ENCODE results near the gene KCTD11.
A peak's percentile ranks its signal among the peaks of the same experiment; 100 is the strongest.

Gene KCTD11

DNA sequence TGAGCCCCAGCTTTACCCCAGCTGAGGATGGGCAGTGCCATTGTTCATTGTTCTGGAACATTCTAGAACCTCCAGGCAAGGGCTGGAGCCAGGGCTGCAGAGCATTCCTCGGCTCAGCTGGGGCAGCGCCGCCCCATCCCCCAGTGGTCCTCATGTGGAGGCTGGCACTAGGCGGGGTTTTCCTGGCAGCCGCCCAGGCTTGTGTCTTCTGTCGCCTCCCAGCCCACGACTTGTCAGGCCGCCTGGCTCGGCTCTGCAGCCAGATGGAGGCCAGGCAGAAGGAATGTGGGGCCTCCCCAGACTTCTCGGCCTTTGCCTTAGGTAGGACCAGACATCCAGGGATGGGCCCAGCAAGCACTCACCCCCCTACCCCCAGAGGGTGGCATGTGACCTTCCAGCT lies 3.1 kb downstream of the KCTD11 start, which contains the start of gene TMEM95:
TSS of gene TMEM95 (plus strand) at position 104 of the 400 bp plus-strand sequence. CDS start at position 153, 49 bp downstream.
- Histone ChIP-seq H4K20me1 (ENCODE audit: insufficient read depth, low read length) (no peaks in the 10 kb centered on the region), H3K27ac (ENCODE audit: low read length) (no peak within 1 kb of the TSS), H2AFZ (ENCODE audit: low read depth, low read length) (no peak within 1 kb of the TSS), H3K36me3 (replicated peaks; ENCODE audit: low read depth, low read length) (no peaks in the 10 kb centered on the region), H3K4me2 (ENCODE audit: low read length) (no peak within 1 kb of the TSS), H3K9ac (ENCODE audit: low read length) (no peak within 1 kb of the TSS), H3K4me1 (ENCODE audit: low read length) (peaks cover 11% of the 10 kb centered on the region), H3K9me3 (ENCODE audit: insufficient read depth, low read length) (no peaks in the 10 kb centered on the region), H3K79me2 (ENCODE audit: low read length) (no peaks in the 10 kb centered on the region), H3K27me3 (ENCODE audit: low read depth, low read length) (no peaks in the 10 kb centered on the region), H3K4me3 (ENCODE audit: low read length) (no peak within 1 kb of the TSS)
- TF ChIP-seq, protein P1, sequence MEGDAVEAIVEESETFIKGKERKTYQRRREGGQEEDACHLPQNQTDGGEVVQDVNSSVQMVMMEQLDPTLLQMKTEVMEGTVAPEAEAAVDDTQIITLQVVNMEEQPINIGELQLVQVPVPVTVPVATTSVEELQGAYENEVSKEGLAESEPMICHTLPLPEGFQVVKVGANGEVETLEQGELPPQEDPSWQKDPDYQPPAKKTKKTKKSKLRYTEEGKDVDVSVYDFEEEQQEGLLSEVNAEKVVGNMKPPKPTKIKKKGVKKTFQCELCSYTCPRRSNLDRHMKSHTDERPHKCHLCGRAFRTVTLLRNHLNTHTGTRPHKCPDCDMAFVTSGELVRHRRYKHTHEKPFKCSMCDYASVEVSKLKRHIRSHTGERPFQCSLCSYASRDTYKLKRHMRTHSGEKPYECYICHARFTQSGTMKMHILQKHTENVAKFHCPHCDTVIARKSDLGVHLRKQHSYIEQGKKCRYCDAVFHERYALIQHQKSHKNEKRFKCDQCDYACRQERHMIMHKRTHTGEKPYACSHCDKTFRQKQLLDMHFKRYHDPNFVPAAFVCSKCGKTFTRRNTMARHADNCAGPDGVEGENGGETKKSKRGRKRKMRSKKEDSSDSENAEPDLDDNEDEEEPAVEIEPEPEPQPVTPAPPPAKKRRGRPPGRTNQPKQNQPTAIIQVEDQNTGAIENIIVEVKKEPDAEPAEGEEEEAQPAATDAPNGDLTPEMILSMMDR (IDR thresholded peaks at IDR 0.05; ENCODE audit: low read depth, low read length) = no peak
- no peak for TF ChIP-seq EZH2phosphoT487 (IDR thresholded peaks at IDR 0.05; ENCODE audit: low read depth)

DNA sequence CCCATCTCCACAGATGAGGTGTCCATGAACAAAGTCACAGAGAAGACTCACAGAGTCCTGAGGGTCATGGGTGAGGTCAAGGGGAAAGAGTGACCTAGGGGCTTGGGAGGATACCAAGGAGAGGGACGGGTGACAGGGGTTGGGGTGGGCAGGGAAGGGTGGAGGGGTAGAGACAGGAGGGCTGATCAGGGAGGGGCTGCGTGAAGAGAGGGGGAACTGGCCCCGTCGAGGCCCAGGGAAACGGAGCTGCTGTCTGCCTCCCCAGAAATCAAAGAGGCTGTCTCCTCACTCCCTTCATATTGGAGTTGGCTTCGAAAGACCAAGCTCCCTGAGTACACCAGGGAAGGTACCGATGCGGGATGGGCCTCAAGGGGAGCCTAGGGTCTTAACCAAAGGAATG lies 3.6 kb downstream of the KCTD11 start:
- H4K20me1 ChIP-seq (ENCODE audit: insufficient read depth, low read length) = no peaks in the 10 kb centered on the region
- H3K79me2 ChIP-seq (ENCODE audit: low read length) = no peaks in the 10 kb centered on the region
- TF ChIP-seq, protein P1 (IDR thresholded peaks at IDR 0.05; ENCODE audit: low read depth, low read length) = no peak
- no peak for TF ChIP-seq EZH2phosphoT487 (IDR thresholded peaks at IDR 0.05; ENCODE audit: low read depth)
- H3K27ac ChIP-seq (ENCODE audit: low read length) = no peak overlapping the region
- H3K4me2 ChIP-seq (ENCODE audit: low read length) = no peak overlapping the region
- no peaks in the 10 kb centered on the region for H3K9me3 ChIP-seq (ENCODE audit: insufficient read depth, low read length)
- peaks cover 11% of the 10 kb centered on the region for H3K4me1 ChIP-seq (ENCODE audit: low read length)
- H3K36me3 ChIP-seq (replicated peaks; ENCODE audit: low read depth, low read length) = no peaks in the 10 kb centered on the region
- H3K9ac ChIP-seq (ENCODE audit: low read length) = no peak overlapping the region
- H3K4me3 ChIP-seq (ENCODE audit: low read length) = no peak overlapping the region
- H2AFZ ChIP-seq (ENCODE audit: low read depth, low read length) = no peak overlapping the region
- no peaks in the 10 kb centered on the region for H3K27me3 ChIP-seq (ENCODE audit: low read depth, low read length)

DNA sequence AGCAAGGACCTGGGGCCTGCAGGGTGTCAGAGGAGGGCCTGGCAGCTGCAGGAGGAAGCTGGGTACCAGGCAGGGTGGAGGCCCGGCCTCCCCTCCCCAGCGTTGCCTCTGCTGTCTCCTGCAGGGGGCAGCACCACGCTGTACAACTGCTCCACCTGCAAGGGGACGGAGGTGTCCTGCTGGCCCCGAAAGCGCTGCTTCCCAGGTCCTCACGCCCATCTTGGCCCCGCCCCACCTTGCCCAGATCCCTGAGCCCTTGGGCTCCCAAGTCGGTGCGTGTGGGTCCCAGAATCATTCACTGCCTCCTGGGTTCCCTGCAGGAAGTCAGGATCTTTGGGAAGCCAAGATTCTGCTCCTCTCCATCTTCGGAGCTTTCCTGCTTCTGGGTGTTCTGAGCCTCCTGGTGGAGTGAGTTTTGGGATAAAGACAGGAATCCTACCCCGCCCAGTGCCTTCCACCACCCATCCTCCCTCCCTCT lies 4.1 kb downstream of the KCTD11 start:
- H3K79me2 ChIP-seq (ENCODE audit: low read length) = no peaks in the 10 kb centered on the region
- H3K9ac ChIP-seq (ENCODE audit: low read length) = no peak overlapping the region
- peak overlapping the region; percentile 60 for H3K4me2 ChIP-seq (ENCODE audit: low read length)
- H3K27ac ChIP-seq (ENCODE audit: low read length) = no peak overlapping the region
- H2AFZ ChIP-seq (ENCODE audit: low read depth, low read length) = no peak overlapping the region
- TF ChIP-seq, protein P1 (IDR thresholded peaks at IDR 0.05; ENCODE audit: low read depth, low read length) = peak; percentile 75
- TF ChIP-seq EZH2phosphoT487 (IDR thresholded peaks at IDR 0.05; ENCODE audit: low read depth) = no peak
- peaks cover 11% of the 10 kb centered on the region for H3K4me1 ChIP-seq (ENCODE audit: low read length)
- H4K20me1 ChIP-seq (ENCODE audit: insufficient read depth, low read length) = no peaks in the 10 kb centered on the region
- H3K36me3 ChIP-seq (replicated peaks; ENCODE audit: low read depth, low read length) = no peaks in the 10 kb centered on the region
- no peaks in the 10 kb centered on the region for H3K27me3 ChIP-seq (ENCODE audit: low read depth, low read length)
- H3K9me3 ChIP-seq (ENCODE audit: insufficient read depth, low read length) = no peaks in the 10 kb centered on the region
- peak overlapping the region; percentile 53 for H3K4me3 ChIP-seq (ENCODE audit: low read length)

DNA sequence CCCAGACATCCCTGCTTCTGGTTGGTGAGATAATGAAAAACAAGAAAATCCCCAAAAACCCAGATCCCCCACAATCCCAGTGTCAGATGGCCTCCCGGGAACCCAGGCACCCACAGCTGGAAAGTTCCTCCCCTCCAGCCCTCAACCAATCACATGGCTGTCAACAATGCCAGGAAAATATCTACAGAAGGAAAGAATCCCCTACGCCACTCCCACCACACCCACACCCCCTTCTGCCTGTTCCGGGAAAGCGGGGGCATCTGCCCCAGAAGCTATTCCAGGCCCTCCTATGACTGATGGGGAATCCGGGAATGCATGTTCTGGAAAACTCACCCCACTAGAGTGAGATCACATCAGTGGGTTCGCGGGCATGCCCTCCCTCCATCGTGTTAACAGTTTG lies 4.8 kb downstream of the KCTD11 start:
- H3K36me3 ChIP-seq (replicated peaks; ENCODE audit: low read depth, low read length) = no peaks in the 10 kb centered on the region
- peaks cover 11% of the 10 kb centered on the region for H3K4me1 ChIP-seq (ENCODE audit: low read length)
- H3K79me2 ChIP-seq (ENCODE audit: low read length) = no peaks in the 10 kb centered on the region
- TF ChIP-seq, protein P1 (IDR thresholded peaks at IDR 0.05; ENCODE audit: low read depth, low read length) = no peak
- no peak for TF ChIP-seq EZH2phosphoT487 (IDR thresholded peaks at IDR 0.05; ENCODE audit: low read depth)
- H3K4me3 ChIP-seq (ENCODE audit: low read length) = no peak overlapping the region
- no peaks in the 10 kb centered on the region for H3K9me3 ChIP-seq (ENCODE audit: insufficient read depth, low read length)
- no peak overlapping the region for H2AFZ ChIP-seq (ENCODE audit: low read depth, low read length)
- no peak overlapping the region for H3K9ac ChIP-seq (ENCODE audit: low read length)
- H3K27ac ChIP-seq (ENCODE audit: low read length) = no peak overlapping the region
- no peaks in the 10 kb centered on the region for H4K20me1 ChIP-seq (ENCODE audit: insufficient read depth, low read length)
- H3K4me2 ChIP-seq (ENCODE audit: low read length) = no peak overlapping the region
- no peaks in the 10 kb centered on the region for H3K27me3 ChIP-seq (ENCODE audit: low read depth, low read length)
